Measurements from ENCODE around the gene SMC5. TPM values are rescaled to one million over a fixed set of nuclear protein-coding genes. Genes with fewer than 3 reads are reported as not detected.

Gene SMC5
- 13.4 and 37.5 TPM in 2 replicates for total RNA-seq

DNA sequence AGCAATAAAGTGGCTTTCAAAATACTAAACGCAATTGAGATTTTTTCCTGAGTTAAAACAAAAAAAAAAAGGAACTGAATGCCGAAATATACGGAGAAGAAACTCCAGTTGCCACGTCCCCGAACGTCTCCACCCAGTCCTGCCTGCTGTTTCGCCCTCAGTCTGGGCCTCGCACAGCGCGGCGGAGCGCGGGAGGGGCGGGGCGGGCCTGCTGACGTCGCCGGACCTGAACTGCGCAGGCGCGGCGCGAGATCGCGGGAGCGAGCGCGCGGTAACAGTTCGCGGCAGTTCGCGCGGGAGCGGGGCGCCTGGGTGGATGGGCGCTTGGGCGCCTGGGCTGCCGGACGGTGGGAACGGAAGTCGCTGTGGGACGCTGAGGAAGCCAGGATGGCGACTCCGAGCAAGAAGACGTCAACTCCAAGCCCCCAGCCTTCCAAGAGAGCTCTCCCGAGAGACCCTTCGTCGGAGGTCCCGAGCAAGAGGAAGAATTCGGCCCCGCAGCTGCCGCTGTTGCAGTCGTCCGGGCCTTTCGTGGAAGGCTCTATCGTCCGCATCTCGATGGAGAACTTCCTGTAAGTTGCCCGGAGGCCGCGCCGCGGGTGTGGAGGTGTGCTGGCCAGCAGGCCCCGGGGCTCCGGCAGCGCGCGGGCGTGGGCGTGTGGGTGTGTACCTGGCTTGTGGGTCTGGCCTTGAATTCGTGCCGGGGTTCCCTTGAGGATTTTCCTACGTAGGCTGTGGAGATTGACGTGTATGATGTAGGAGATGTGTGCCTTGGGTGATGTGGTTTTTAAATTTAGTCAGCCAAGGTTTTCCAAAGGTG lies at the start of gene SMC5:
Gene SMC5 (plus strand): TSS at position 287 of the 820 bp plus-strand sequence. CDS start 101 bp downstream, at position 388.

Other genes with a start within 250 kb of the SMC5 start
- 6.2 and 31.2 TPM in 2 replicates for gene MAMDC2, start 215.1 kb upstream of the SMC5 start, total RNA-seq
- 26.4 TPM in 2 replicates for gene KLF9, start 155.7 kb downstream of the SMC5 start, total RNA-seq

All from bladder microvascular endothelial cell (primary cell).